ENCODE data around the gene ABCA7. TPM values are rescaled to one million over a fixed set of nuclear protein-coding genes. Genes with fewer than 3 reads are reported as not detected.

Gene ABCA7
- polyA plus RNA-seq, 1 donor from 2014 or later = 51.8 TPM

DNA sequence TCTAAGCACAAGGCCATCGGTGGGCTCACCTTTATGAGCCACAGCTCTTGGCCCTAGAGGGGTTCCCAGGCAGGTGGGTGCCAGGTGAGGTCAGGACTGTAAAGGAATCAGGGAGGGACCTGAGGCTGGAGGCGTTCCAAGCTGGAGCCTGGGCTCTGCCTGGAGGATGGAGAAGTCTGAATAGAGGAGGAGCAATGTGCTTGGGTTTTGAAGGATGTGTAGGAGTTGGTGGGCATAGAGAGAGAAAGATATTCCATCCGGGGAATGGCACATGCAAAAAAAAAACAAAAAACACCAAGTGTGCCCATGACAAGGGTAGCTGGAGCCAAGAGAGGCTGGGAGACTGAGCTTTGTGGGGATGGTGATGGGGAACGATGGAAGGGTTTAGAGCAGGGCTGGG is 37.3 kb upstream of the ABCA7 start:
- Histone ChIP-seq H2AFZ (ENCODE audit: low read depth, low read length) (no peak overlapping the region), H3K4me3 (ENCODE audit: low read length) (no peak overlapping the region), H3K9me2 (ENCODE audit: insufficient read depth, low read length) (no peaks in the 10 kb centered on the region), H3K79me2 (replicated peaks; ENCODE audit: insufficient read depth, low read length) (no peaks in the 10 kb centered on the region), H3K27ac (ENCODE audit: low read length) (no peak overlapping the region), H3K36me3 (ENCODE audit: insufficient read depth, low read length) (no peaks in the 10 kb centered on the region), H3K9ac (ENCODE audit: low read length) (no peak overlapping the region), H3F3A (ENCODE audit: insufficient read depth, low read length, poor library complexity, severe bottlenecking) (no peaks in the 10 kb centered on the region), H3K9me3 (ENCODE audit: low read length) (no peaks in the 10 kb centered on the region), H4K20me1 (ENCODE audit: insufficient read depth) (no peaks in the 10 kb centered on the region), H3K27me3 (ENCODE audit: insufficient read depth, low read depth, low read length) (peaks cover 25% of the 10 kb centered on the region), H3K4me2 (ENCODE audit: low read length) (no peak overlapping the region)
- no peak for TF ChIP-seq POLR2AphosphoS5 (IDR thresholded peaks at IDR 0.05)
- no peak for TF ChIP-seq EZH2 (IDR thresholded peaks at IDR 0.05; ENCODE audit: borderline replicate concordance, insufficient read depth, low read length, poor library complexity, severe bottlenecking)
- no peak for TF ChIP-seq CTCF (IDR thresholded peaks at IDR 0.05; ENCODE audit: poor library complexity, severe bottlenecking)
- TF ChIP-seq TAF1 (IDR thresholded peaks at IDR 0.05; ENCODE audit: low read depth) = no peak
- TF ChIP-seq MXI1 (conservative IDR thresholded peaks at IDR 0.05; ENCODE audit: poor library complexity, severe bottlenecking) = no peak
- no peak for TF ChIP-seq REST (IDR thresholded peaks at IDR 0.05; ENCODE audit: borderline replicate concordance)
- no peak for TF ChIP-seq SMC3 (conservative IDR thresholded peaks at IDR 0.05; ENCODE audit: poor library complexity)
- no peak for TF ChIP-seq RAD21 (conservative IDR thresholded peaks at IDR 0.05)
- no peak for TF ChIP-seq EP300 (conservative IDR thresholded peaks at IDR 0.05; ENCODE audit: poor library complexity, severe bottlenecking)

GRCh38 chr19:1003283-1003682 is 36.6 kb upstream of the ABCA7 start:
- H2AFZ ChIP-seq (ENCODE audit: low read depth, low read length) = no peak overlapping the region
- H3K27ac ChIP-seq (ENCODE audit: low read length) = no peak overlapping the region
- no peak overlapping the region for H3K4me2 ChIP-seq (ENCODE audit: low read length)
- H4K20me1 ChIP-seq (ENCODE audit: insufficient read depth) = no peaks in the 10 kb centered on the region
- no peak overlapping the region for H3K4me3 ChIP-seq (ENCODE audit: low read length)
- H3K9me2 ChIP-seq (ENCODE audit: insufficient read depth, low read length) = no peaks in the 10 kb centered on the region
- peaks cover 25% of the 10 kb centered on the region for H3K27me3 ChIP-seq (ENCODE audit: insufficient read depth, low read depth, low read length)
- TF ChIP-seq REST (IDR thresholded peaks at IDR 0.05; ENCODE audit: borderline replicate concordance) (no peak), TAF1 (IDR thresholded peaks at IDR 0.05; ENCODE audit: low read depth) (no peak), MXI1 (conservative IDR thresholded peaks at IDR 0.05; ENCODE audit: poor library complexity, severe bottlenecking) (no peak), EP300 (conservative IDR thresholded peaks at IDR 0.05; ENCODE audit: poor library complexity, severe bottlenecking) (no peak), CTCF (IDR thresholded peaks at IDR 0.05; ENCODE audit: poor library complexity, severe bottlenecking) (no peak), SMC3 (conservative IDR thresholded peaks at IDR 0.05; ENCODE audit: poor library complexity) (no peak), POLR2AphosphoS5 (IDR thresholded peaks at IDR 0.05) (no peak), RAD21 (conservative IDR thresholded peaks at IDR 0.05) (no peak), EZH2 (IDR thresholded peaks at IDR 0.05; ENCODE audit: borderline replicate concordance, insufficient read depth, low read length, poor library complexity, severe bottlenecking) (no peak)
- no peak overlapping the region for H3K9ac ChIP-seq (ENCODE audit: low read length)
- H3F3A ChIP-seq (ENCODE audit: insufficient read depth, low read length, poor library complexity, severe bottlenecking) = no peaks in the 10 kb centered on the region
- no peaks in the 10 kb centered on the region for H3K9me3 ChIP-seq (ENCODE audit: low read length)
- H3K36me3 ChIP-seq (ENCODE audit: insufficient read depth, low read length) = no peaks in the 10 kb centered on the region
- no peaks in the 10 kb centered on the region for H3K79me2 ChIP-seq (replicated peaks; ENCODE audit: insufficient read depth, low read length)
